Tibial nerve (tissue), 4 donors: ENCODE results near the gene ANKRD44.

Experiments
- CTCF ChIP-seq, 5 experiments: fragments of 200-600 bp in 3 of 5; fragments of 450-650 bp in 2 of 5; sonication (generic) in 3 of 5; IDR thresholded peaks; one replicate each; pipeline ENCODE4 v1.5.1; 2016 to 2019; ENCODE audit warnings: antibody characterized with exemption in 5 of 5, mild to moderate bottlenecking in 3 of 5, moderate library complexity in 2 of 5
- EP300 ChIP-seq, 2 donors: sonication (generic); formaldehyde crosslinking; IDR thresholded peaks; one replicate each; pipeline ENCODE4 v1.6.1; 2017; ENCODE audit warnings: antibody characterized with exemption in 2 of 2, mild to moderate bottlenecking in 1 of 2
- POLR2A ChIP-seq, 2 donors: fragments of 450-650 bp; IDR thresholded peaks; one replicate each; pipeline ENCODE4 v1.6.1; 2017; ENCODE audit warnings: antibody characterized with exemption in 2 of 2, mild to moderate bottlenecking in 2 of 2, moderate library complexity in 2 of 2

- TF ChIP-seq CTCF (IDR thresholded peaks at IDR 0.05) (no peak), POLR2A (IDR thresholded peaks at IDR 0.05) (no peak), EP300 (IDR thresholded peaks at IDR 0.05) (no peak)
Observed at GRCh38 chr2:197076652-197077051, 233.9 kb downstream of the ANKRD44 start.
